Gastroesophageal sphincter (tissue), 3 donors: ENCODE results near the gene XPNPEP3.
"Not testable (repeated sequence)": the region's sequence is repeated elsewhere in the genome, so short reads cannot be mapped to it uniquely, and the experiment has no call there.

ENCODE experiments used
- CTCF ChIP-seq, 4 experiments: fragments of 200-600 bp in 2 of 4; fragments of 450-650 bp in 2 of 4; sonication (generic) in 1 of 4; IDR thresholded peaks; one replicate each; pipeline ENCODE4 v1.5.1; 2017 to 2019; ENCODE audit warnings: antibody characterized with exemption in 4 of 4, mild to moderate bottlenecking in 2 of 4, moderate library complexity in 2 of 4
- POLR2A ChIP-seq, 2 donors: fragments of 450-650 bp; IDR thresholded peaks; one replicate each; pipeline ENCODE4 v1.6.1; 2017; ENCODE audit warnings: antibody characterized with exemption in 2 of 2, mild to moderate bottlenecking in 2 of 2, moderate library complexity in 1 of 2

DNA sequence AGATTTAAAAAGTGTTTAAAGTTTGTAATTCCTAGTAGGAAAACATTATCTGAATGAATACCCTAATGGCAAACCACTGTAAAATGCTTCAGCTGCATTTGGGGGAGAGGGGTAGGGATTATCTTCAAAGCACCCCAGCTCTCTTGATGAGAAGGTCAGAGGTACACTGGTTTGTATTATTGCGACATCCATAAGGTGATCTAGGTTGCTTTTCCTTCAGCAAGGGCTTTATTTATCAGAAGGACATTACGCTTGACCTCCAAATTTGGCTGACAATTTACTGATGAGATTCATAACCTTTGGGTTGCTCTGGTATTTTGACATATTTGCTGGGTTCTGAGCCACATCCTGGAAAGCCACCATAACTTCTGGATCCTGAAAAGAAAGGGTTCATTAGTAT lies 30.7 kb upstream of the XPNPEP3 start:
- not testable (repeated sequence) for TF ChIP-seq POLR2A, CTCF (IDR thresholded peaks at IDR 0.05)
